H9 (cell line): ENCODE results near the gene MID1. TPM values are rescaled to one million over a fixed set of nuclear protein-coding genes. Genes with fewer than 3 reads are reported as not detected.

Experiments
- DNase-seq: peaks from one replicate; pipeline ENCODE4 v3.0.0-alpha.2; 2017
- H2AFZ ChIP-seq: one replicate; pipeline ENCODE4 v1.6.1; 2013; ENCODE audit warnings: mild to moderate bottlenecking, low read length, control low read depth, moderate library complexity
- H2AK5ac ChIP-seq: 2 replicates; pipeline ENCODE4 v1.6.1; 2013; ENCODE audit warnings: low read length, control low read depth, mixed read lengths; ENCODE audit not compliant: insufficient read length
- H2BK120ac ChIP-seq: one replicate; pipeline ENCODE4 v1.6.1; 2013; ENCODE audit warnings: low read depth, mild to moderate bottlenecking, low read length, control low read depth, inconsistent platforms; ENCODE audit not compliant: poor library complexity, severe bottlenecking
- H2BK12ac ChIP-seq: 2 replicates; pipeline ENCODE4 v1.6.1; 2013; ENCODE audit warnings: low read length, control low read depth, mixed read lengths, low read depth; ENCODE audit not compliant: insufficient read length
- H2BK15ac ChIP-seq: 2 replicates; pipeline ENCODE4 v1.6.1; 2013; ENCODE audit warnings: low read depth, low read length, control low read depth
- H2BK20ac ChIP-seq: one replicate; pipeline ENCODE4 v1.6.1; 2013; ENCODE audit warnings: low read depth, mild to moderate bottlenecking, low read length, control low read depth, inconsistent platforms; ENCODE audit not compliant: poor library complexity, severe bottlenecking
- H2BK5ac ChIP-seq: 2 replicates; pipeline ENCODE4 v1.6.1; 2013; ENCODE audit warnings: low read length, control low read depth, mixed read lengths; ENCODE audit not compliant: insufficient read length
- H3K14ac ChIP-seq: 2 replicates; pipeline ENCODE4 v1.6.1; 2013; ENCODE audit warnings: low read length, control low read depth; ENCODE audit not compliant: insufficient read depth
- H3K18ac ChIP-seq: 2 replicates; pipeline ENCODE4 v1.6.1; 2013; ENCODE audit warnings: low read depth, mild to moderate bottlenecking, mixed read lengths, low read length, control low read depth; ENCODE audit not compliant: insufficient read length
- H3K23ac ChIP-seq: 2 replicates; pipeline ENCODE4 v1.6.1; 2013; ENCODE audit warnings: low read length, control low read depth, mixed read lengths, low read depth; ENCODE audit not compliant: insufficient read length
- H3K23me2 ChIP-seq: 2 replicates; pipeline ENCODE4 v1.6.1; 2013; ENCODE audit warnings: low read depth, mild to moderate bottlenecking, mixed read lengths, low read length, control low read depth; ENCODE audit not compliant: insufficient read length, poor library complexity, severe bottlenecking
- H3K27ac ChIP-seq: 2 replicates; pipeline ENCODE4 v1.5.1; 2013; ENCODE audit warnings: low read length, control low read depth, mixed read lengths, low read depth; ENCODE audit not compliant: insufficient read length
- H3K27me3 ChIP-seq: 2 replicates; pipeline ENCODE4 v1.6.1; 2013; ENCODE audit warnings: low read length, control low read depth, inconsistent platforms; ENCODE audit not compliant: insufficient read depth
- H3K4ac ChIP-seq: 2 replicates; pipeline ENCODE4 v1.6.1; 2013; ENCODE audit warnings: low read depth, mild to moderate bottlenecking, control low read depth, inconsistent platforms, low read length, moderate library complexity
- H3K4me1 ChIP-seq: 2 replicates; pipeline ENCODE4 v1.6.1; 2013; ENCODE audit warnings: low read length, control low read depth, inconsistent platforms; ENCODE audit not compliant: insufficient read depth
- H3K4me2 ChIP-seq: 2 replicates; pipeline ENCODE4 v1.6.1; 2013; ENCODE audit warnings: low read length, control low read depth, mixed read lengths; ENCODE audit not compliant: insufficient read length, insufficient read depth
- H3K56ac ChIP-seq: 2 replicates; pipeline ENCODE4 v1.6.1; 2013; ENCODE audit warnings: low read depth, mild to moderate bottlenecking, mixed read lengths, low read length, control low read depth; ENCODE audit not compliant: insufficient read length
- H3K79me1 ChIP-seq: 2 replicates; pipeline ENCODE4 v1.6.1; 2013; ENCODE audit warnings: low read depth, mild to moderate bottlenecking, moderate library complexity, low read length, control low read depth, inconsistent platforms; ENCODE audit not compliant: insufficient read depth, poor library complexity, severe bottlenecking
- H3K79me2 ChIP-seq: 2 replicates; pipeline ENCODE4 v1.6.1; 2013; ENCODE audit warnings: low read length, control low read depth, inconsistent platforms; ENCODE audit not compliant: insufficient read depth
- H3K9ac ChIP-seq: 2 replicates; pipeline ENCODE4 v1.6.1; 2013; ENCODE audit warnings: low read length, control low read depth, mixed read lengths; ENCODE audit not compliant: insufficient read length; ENCODE audit errors: extremely low read depth
- H3K9me3 ChIP-seq: one replicate; pipeline ENCODE4 v1.6.1; 2013; ENCODE audit warnings: low read depth, low read length, inconsistent platforms; ENCODE audit not compliant: control insufficient read depth
- H3T11ph ChIP-seq: one replicate; pipeline ENCODE4 v1.6.1; 2013; ENCODE audit warnings: mild to moderate bottlenecking, low read length, control low read depth, inconsistent platforms
- H4K20me1 ChIP-seq: one replicate; pipeline ENCODE4 v1.6.1; 2013; ENCODE audit not compliant: control insufficient read depth, insufficient read length, insufficient read depth
- H4K5ac ChIP-seq: 2 replicates; pipeline ENCODE4 v1.6.1; 2013; ENCODE audit warnings: low read depth, mild to moderate bottlenecking, mixed read lengths, low read length, control low read depth; ENCODE audit not compliant: insufficient read length
- H4K8ac ChIP-seq: replicated peaks from 2 replicates; pipeline ENCODE4 v1.6.1; 2013; ENCODE audit warnings: low read length, control low read depth, mixed read lengths, low read depth; ENCODE audit not compliant: insufficient read length
- H4K91ac ChIP-seq: 2 replicates; pipeline ENCODE4 v1.6.1; 2013; ENCODE audit warnings: low read depth, mild to moderate bottlenecking, moderate library complexity, mixed read lengths, low read length, control low read depth; ENCODE audit not compliant: insufficient read length
- H3K27ac Mint-ChIP-seq, 3 experiments: 2 replicates in 2 of 3; 3 replicates in 1 of 3; pipeline ENCODE4 v1.8.0; 2020 to 2021; ENCODE audit warnings: mixed read lengths in 3 of 3, mild to moderate bottlenecking in 1 of 3, moderate library complexity in 1 of 3
- H3K27me3 Mint-ChIP-seq: 2 replicates; pipeline ENCODE4 v1.8.0; 2021; ENCODE audit warnings: low read depth, mild to moderate bottlenecking, moderate library complexity, mixed read lengths
- H3K36me3 Mint-ChIP-seq, 3 experiments: 2 replicates in 2 of 3; 3 replicates in 1 of 3; pipeline ENCODE4 v1.8.0; 2020 to 2021; ENCODE audit warnings: low read depth in 3 of 3, mixed read lengths in 3 of 3; ENCODE audit not compliant: insufficient read depth in 1 of 3
- H3K4me1 Mint-ChIP-seq, 2 experiments: 2 replicates each; pipeline ENCODE4 v1.8.0; 2020; ENCODE audit warnings: mixed read lengths in 2 of 2
- H3K4me3 Mint-ChIP-seq, 2 experiments: 2 replicates in 1 of 2; 3 replicates in 1 of 2; pipeline ENCODE4 v1.8.0; 2020 to 2021; ENCODE audit warnings: mild to moderate bottlenecking in 2 of 2, mixed read lengths in 2 of 2, moderate library complexity in 1 of 2
- H3K9me3 Mint-ChIP-seq, 2 experiments: 2 replicates in 1 of 2; 3 replicates in 1 of 2; pipeline ENCODE4 v1.8.0; 2020; ENCODE audit warnings: mild to moderate bottlenecking in 2 of 2, mixed read lengths in 2 of 2, moderate library complexity in 1 of 2
- total RNA-seq: library from RNA; stranded (reverse); gene quantifications from 2 replicates; pipeline ENCODE4 v1.2.1, GENCODE V29; 2021
- TF ChIP-seq, protein P1 (sequence below): fragments of 200-600 bp; sonication (generic); conservative IDR thresholded peaks from 3 replicates; pipeline ENCODE4 v1.8.0; 2021; ENCODE audit warnings: antibody characterized with exemption, mild to moderate bottlenecking

Gene MID1
- total RNA-seq, 1 experiment from 2014 or later: 32.9 TPM

GRCh38 chrX:10399043-10399741, 221.2 kb downstream of the MID1 start:
- no peaks in the 10 kb centered on the region for H3K27me3 ChIP-seq
- Mint-ChIP-seq H3K4me3 (no peak overlapping the region), H3K9me3 (peaks cover 45 to 56% of the 10 kb centered on the region in 2 experiments)

More at GRCh38 chrX:10399043-10399741, 221.2 kb downstream of the MID1 start:
- H2BK20ac ChIP-seq: no peak overlapping the region
- no peaks in the 10 kb centered on the region for H3K79me2 ChIP-seq
- peaks cover 8 to 20% of the 10 kb centered on the region in 2 experiments for H3K4me1 Mint-ChIP-seq
- H3K56ac ChIP-seq: no peak overlapping the region
- H3K4me2 ChIP-seq: no peak overlapping the region
- no peak overlapping the region for H4K91ac ChIP-seq
- TF ChIP-seq, protein P1, sequence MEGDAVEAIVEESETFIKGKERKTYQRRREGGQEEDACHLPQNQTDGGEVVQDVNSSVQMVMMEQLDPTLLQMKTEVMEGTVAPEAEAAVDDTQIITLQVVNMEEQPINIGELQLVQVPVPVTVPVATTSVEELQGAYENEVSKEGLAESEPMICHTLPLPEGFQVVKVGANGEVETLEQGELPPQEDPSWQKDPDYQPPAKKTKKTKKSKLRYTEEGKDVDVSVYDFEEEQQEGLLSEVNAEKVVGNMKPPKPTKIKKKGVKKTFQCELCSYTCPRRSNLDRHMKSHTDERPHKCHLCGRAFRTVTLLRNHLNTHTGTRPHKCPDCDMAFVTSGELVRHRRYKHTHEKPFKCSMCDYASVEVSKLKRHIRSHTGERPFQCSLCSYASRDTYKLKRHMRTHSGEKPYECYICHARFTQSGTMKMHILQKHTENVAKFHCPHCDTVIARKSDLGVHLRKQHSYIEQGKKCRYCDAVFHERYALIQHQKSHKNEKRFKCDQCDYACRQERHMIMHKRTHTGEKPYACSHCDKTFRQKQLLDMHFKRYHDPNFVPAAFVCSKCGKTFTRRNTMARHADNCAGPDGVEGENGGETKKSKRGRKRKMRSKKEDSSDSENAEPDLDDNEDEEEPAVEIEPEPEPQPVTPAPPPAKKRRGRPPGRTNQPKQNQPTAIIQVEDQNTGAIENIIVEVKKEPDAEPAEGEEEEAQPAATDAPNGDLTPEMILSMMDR: no peak
- peaks cover 0 to 9% (median 5%) of the 10 kb centered on the region in 3 experiments; a peak in 5 of 7 replicates for H3K36me3 Mint-ChIP-seq
- H3K27me3 Mint-ChIP-seq: peaks cover 2% of the 10 kb centered on the region
- no peak overlapping the region for H2AFZ ChIP-seq
- no peak overlapping the region for H3K9ac ChIP-seq
- H4K8ac ChIP-seq: no peak overlapping the region
- DNase-seq: no peak
- H3K9me3 ChIP-seq: peaks cover 8% of the 10 kb centered on the region
- H4K5ac ChIP-seq: no peak overlapping the region
- no peak overlapping the region for H2AK5ac ChIP-seq
- no peak overlapping the region for H3K23ac ChIP-seq
- H3K4ac ChIP-seq: no peak overlapping the region
- no peak overlapping the region for H2BK12ac ChIP-seq
- no peak overlapping the region for H3K14ac ChIP-seq
- H3K79me1 ChIP-seq: no peaks in the 10 kb centered on the region
- no peak overlapping the region for H2BK15ac ChIP-seq
- H2BK5ac ChIP-seq: no peak overlapping the region
- no peak overlapping the region for H3K27ac Mint-ChIP-seq
- no peaks in the 10 kb centered on the region for H3K23me2 ChIP-seq
- peaks cover 10% of the 10 kb centered on the region; the same call in 1 of the 2 replicates for H3K4me1 ChIP-seq
- no peak overlapping the region for H3K27ac ChIP-seq
- H3K18ac ChIP-seq: no peak overlapping the region
- H4K20me1 ChIP-seq: no peaks in the 10 kb centered on the region
- no peak overlapping the region for H2BK120ac ChIP-seq
- no peak overlapping the region for H3T11ph ChIP-seq
